ENCODE measurements around the gene ZSCAN1.

ZSCAN1 gene

DNA sequence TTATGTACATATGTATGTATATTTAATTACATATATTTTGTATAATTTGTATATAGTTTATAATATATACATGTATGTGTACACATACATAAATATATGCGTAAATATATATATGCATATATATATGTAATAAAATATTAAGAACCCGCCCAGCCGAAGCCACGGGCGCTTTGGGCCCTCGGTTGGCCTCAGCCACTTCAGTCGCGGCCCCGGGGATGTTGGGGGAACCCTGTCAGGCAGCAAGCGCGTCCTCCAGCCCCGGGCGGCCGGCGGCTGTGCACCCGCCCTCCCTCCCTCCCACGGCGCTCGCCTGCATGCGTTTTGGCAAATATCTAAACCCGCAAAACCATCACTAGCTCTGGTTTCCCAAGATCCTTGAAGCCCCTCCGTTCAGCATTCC, 23.3 kb upstream of the ZSCAN1 start:
- Histone ChIP-seq H3K27ac (ENCODE audit: low read length) (no peak overlapping the region), H3K36me3 (ENCODE audit: insufficient read depth, low read depth, low read length) (peaks cover 21% of the 10 kb centered on the region), H3K9ac (ENCODE audit: low read depth, low read length) (no peak overlapping the region), H3K4me1 (ENCODE audit: insufficient read depth, low read length) (no peaks in the 10 kb centered on the region), H3K4me3 (ENCODE audit: low read length) (no peak overlapping the region), H3K27me3 (ENCODE audit: insufficient read depth, low read length) (no peaks in the 10 kb centered on the region), H3K9me3 (ENCODE audit: insufficient read depth, low read depth, low read length) (peaks cover 78% of the 10 kb centered on the region)

DNA sequence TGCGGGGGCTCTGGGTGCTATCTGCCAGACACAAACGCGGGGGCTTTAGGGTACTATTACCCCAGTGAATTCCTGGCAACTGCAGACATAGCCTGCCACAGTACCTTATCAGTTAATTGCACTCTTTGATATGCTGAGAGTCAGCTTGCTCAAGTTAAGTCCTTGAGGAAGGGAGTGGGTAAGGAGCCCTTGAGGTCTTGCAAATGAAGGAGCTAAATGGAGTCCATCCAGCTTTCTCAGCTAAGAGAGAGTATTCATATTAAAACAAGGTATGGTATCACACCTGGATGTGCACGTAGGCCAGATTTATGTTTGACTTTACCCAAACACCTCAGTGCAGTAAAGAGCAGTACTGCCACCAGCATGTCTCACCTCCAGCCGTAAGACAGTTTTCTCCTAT, 19.7 kb upstream of the ZSCAN1 start:
- no peak overlapping the region for H3K27ac ChIP-seq (ENCODE audit: low read length)
- H3K4me1 ChIP-seq (ENCODE audit: insufficient read depth, low read length), result no peaks in the 10 kb centered on the region
- H3K4me3 ChIP-seq (ENCODE audit: low read length), result no peak overlapping the region
- no peak overlapping the region for H3K9ac ChIP-seq (ENCODE audit: low read depth, low read length)
- no peaks in the 10 kb centered on the region for H3K27me3 ChIP-seq (ENCODE audit: insufficient read depth, low read length)
- H3K9me3 ChIP-seq (ENCODE audit: insufficient read depth, low read depth, low read length), result peaks cover 74% of the 10 kb centered on the region
- no peaks in the 10 kb centered on the region for H3K36me3 ChIP-seq (ENCODE audit: insufficient read depth, low read depth, low read length)

DNA sequence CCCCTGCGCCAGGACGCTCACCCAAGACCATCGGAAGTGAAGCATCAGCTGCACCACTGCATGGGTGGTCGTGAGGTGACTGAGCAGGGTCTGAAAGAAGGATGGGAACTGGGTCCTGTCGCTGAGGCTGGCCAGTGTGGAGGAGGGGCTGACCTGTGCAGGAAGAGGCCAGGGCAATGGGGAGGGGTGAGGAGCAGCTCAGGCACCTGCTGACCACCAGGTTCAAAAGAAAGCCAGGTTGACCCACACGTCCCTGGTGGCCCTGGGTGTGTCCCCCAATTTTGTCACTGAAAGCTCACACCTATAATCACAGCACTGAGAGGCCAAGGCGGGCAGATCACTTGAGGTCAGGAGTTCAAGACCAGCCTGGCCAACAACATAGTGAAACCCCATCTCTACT, 13.7 kb upstream of the ZSCAN1 start:
- no peak overlapping the region for H3K4me3 ChIP-seq (ENCODE audit: low read length)
- H3K4me1 ChIP-seq (ENCODE audit: insufficient read depth, low read length), result no peaks in the 10 kb centered on the region
- H3K27me3 ChIP-seq (ENCODE audit: insufficient read depth, low read length), result no peaks in the 10 kb centered on the region
- no peak overlapping the region for H3K27ac ChIP-seq (ENCODE audit: low read length)
- H3K9me3 ChIP-seq (ENCODE audit: insufficient read depth, low read depth, low read length), result peaks cover 81% of the 10 kb centered on the region
- no peaks in the 10 kb centered on the region for H3K36me3 ChIP-seq (ENCODE audit: insufficient read depth, low read depth, low read length)
- H3K9ac ChIP-seq (ENCODE audit: low read depth, low read length), result no peak overlapping the region

DNA sequence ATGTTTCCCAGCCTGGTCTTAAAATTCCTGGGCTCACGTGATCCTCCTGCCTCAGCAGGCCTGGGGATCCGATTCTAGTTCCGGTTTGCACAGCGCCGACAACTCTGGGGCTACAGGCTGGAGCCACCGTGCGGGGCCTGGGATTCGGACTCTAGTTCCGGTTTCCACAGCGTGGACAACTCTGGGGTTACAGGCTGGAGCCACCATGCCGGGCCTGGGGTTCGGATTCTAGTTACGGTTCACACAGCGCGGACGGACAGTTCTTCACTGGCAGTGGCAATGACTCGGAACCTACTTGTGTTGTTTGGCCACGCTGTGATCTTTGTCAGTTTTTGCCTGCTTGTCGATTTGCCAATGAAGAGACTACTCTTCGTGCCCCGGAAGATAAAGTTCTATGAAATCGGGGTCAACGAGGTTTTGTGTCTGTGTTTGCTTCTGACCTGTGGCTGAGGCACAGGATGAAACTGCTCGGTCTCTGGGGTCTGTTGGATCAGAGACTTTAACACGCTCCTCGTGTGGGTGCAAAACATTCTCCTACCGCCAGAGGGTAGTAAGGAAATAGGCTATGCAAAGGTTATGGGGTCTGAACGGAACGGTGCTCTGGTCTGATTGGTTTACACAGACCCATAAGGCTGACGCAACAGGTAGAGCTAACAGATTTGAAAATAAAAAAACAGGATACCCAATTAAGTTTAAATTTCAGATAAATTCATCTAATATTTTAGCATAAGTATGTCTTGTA, 12.1 kb upstream of the ZSCAN1 start:
- Histone ChIP-seq H3K36me3 (ENCODE audit: insufficient read depth, low read depth, low read length) (no peaks in the 10 kb centered on the region), H3K27me3 (ENCODE audit: insufficient read depth, low read length) (no peaks in the 10 kb centered on the region), H3K9ac (ENCODE audit: low read depth, low read length) (no peak overlapping the region), H3K9me3 (ENCODE audit: insufficient read depth, low read depth, low read length) (peaks cover 89% of the 10 kb centered on the region), H3K4me3 (ENCODE audit: low read length) (no peak overlapping the region), H3K4me1 (ENCODE audit: insufficient read depth, low read length) (no peaks in the 10 kb centered on the region), H3K27ac (ENCODE audit: low read length) (no peak overlapping the region)

DNA sequence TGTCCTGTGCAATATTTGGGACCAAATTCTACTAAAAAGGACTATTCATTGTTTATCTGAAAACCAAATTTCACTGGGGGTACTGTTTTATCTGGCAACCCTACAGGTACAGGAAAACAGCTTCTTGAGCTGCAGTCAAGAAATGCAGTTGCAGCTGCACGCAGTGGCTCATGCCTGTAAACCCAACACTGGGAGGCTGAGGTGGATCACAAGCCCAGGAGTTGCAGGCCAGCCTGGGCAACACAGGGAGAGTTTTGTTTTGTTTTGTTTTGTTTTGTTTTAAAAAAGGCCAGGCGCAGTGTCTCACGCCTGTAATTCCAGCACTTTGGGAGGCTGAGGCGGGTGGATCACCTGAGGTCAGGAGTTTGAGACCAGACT, 11.6 kb upstream of the ZSCAN1 start:
- no peak overlapping the region for H3K9ac ChIP-seq (ENCODE audit: low read depth, low read length)
- H3K27me3 ChIP-seq (ENCODE audit: insufficient read depth, low read length), result no peaks in the 10 kb centered on the region
- no peaks in the 10 kb centered on the region for H3K4me1 ChIP-seq (ENCODE audit: insufficient read depth, low read length)
- no peaks in the 10 kb centered on the region for H3K36me3 ChIP-seq (ENCODE audit: insufficient read depth, low read depth, low read length)
- no peak overlapping the region for H3K4me3 ChIP-seq (ENCODE audit: low read length)
- peaks cover 87% of the 10 kb centered on the region for H3K9me3 ChIP-seq (ENCODE audit: insufficient read depth, low read depth, low read length)
- no peak overlapping the region for H3K27ac ChIP-seq (ENCODE audit: low read length)

DNA sequence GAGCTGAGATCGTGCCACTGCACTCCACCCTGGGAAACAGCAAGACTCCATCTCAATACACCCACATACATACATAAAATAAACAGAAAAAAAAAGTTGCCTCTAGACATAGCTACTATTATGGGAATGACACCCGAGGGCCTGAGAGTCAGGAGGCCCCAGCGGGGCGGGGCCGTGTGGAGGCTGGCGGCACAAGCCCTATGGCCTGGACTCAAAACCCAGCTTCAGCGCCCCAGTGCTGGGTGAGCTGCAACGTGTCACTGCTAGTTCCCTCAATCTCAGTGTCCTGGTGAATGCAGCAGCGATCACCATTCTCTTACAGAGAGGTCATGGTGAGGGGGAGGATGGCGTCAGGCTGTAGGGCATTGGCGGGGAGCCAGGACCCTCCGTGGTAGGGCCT, 9.2 kb upstream of the ZSCAN1 start:
- Histone ChIP-seq H3K36me3 (ENCODE audit: insufficient read depth, low read depth, low read length) (no peaks in the 10 kb centered on the region), H3K9ac (ENCODE audit: low read depth, low read length) (no peak overlapping the region), H3K4me1 (ENCODE audit: insufficient read depth, low read length) (no peaks in the 10 kb centered on the region), H3K9me3 (ENCODE audit: insufficient read depth, low read depth, low read length) (peaks cover 87% of the 10 kb centered on the region), H3K27me3 (ENCODE audit: insufficient read depth, low read length) (no peaks in the 10 kb centered on the region), H3K27ac (ENCODE audit: low read length) (no peak overlapping the region), H3K4me3 (ENCODE audit: low read length) (no peak overlapping the region)

DNA sequence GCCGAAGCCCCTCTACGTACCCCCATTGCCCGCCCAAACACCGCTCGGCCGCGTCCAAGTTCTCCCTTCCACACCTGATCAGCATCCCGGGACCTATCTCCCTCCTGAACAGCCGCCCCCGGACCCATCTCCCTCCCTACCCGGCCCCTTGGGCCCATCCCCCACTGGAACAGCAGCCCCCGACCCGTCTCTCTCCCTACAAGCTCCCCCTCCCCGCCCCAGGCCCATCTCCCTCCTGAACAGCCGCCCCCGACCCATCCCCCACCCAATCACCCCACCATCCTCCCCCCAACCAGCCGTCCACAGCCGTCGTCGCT, 610 bp downstream of the ZSCAN1 start:
- Histone ChIP-seq H3K36me3 (ENCODE audit: insufficient read depth, low read depth, low read length) (no peaks in the 10 kb centered on the region), H3K9ac (ENCODE audit: low read depth, low read length) (no peak overlapping the region), H3K4me1 (ENCODE audit: insufficient read depth, low read length) (no peaks in the 10 kb centered on the region), H3K27ac (ENCODE audit: low read length) (no peak overlapping the region), H3K27me3 (ENCODE audit: insufficient read depth, low read length) (no peaks in the 10 kb centered on the region), H3K4me3 (ENCODE audit: low read length) (no peak overlapping the region), H3K9me3 (ENCODE audit: insufficient read depth, low read depth, low read length) (peaks cover 66% of the 10 kb centered on the region)

DNA sequence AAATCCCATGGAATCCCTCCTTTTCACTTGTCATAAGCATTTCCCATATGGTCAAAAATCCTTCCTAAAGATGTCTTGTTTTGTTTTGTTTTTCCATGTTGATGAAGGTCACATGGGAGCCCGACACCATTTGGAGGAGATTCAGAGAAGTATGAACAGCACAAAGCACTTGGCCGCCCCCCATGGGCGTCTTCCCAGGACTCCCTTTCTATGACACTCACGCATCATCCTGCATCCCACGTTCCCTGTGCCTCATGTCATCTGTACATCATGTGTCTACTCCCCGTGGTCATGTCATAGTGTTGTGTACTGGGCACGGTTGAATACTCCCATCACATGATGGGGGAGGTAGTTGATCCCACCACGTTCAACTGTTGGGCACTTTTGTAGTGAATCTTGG, 2.0 kb downstream of the ZSCAN1 start:
- peaks cover 70% of the 10 kb centered on the region for H3K9me3 ChIP-seq (ENCODE audit: insufficient read depth, low read depth, low read length)
- H3K4me1 ChIP-seq (ENCODE audit: insufficient read depth, low read length), result no peaks in the 10 kb centered on the region

DNA sequence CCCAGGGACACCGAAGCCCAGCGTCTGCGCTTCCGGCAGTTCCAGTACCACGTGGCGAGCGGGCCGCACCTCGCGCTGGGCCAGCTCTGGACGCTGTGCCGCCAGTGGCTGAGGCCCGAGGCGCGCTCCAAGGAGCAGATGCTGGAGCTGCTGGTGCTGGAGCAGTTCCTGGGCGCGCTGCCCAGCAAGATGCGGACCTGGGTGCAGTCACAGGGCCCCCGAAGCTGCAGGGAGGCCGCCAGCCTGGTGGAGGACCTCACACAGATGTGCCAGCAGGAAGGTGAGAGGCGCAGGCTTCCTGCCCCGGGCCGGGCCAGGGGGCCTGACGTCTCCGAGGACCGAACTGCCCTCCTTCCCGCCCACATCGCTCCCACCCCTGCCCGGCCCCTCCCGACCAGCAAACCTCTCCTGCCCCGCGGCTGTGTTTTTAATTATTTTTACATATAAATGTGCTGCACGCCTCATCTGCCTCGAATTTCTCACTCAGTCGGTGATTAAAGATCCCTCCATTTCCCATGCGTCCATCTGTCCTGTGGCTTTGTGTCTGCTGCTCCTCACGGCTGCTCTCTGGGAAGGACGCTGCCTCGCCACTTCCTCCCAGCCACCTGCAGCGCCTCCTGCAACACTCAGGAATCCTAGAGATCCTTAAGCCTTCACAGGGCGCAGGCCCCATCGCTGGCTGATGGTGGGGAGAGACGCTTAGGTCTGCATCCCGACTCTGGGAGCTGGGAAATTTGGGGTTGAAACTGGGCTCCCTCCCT, 4.3 kb downstream of the ZSCAN1 start:
- H3K27me3 ChIP-seq (ENCODE audit: insufficient read depth, low read length), result no peaks in the 10 kb centered on the region
- no peak overlapping the region for H3K9ac ChIP-seq (ENCODE audit: low read depth, low read length)
- no peak overlapping the region for H3K4me3 ChIP-seq (ENCODE audit: low read length)
- H3K9me3 ChIP-seq (ENCODE audit: insufficient read depth, low read depth, low read length), result peaks cover 67% of the 10 kb centered on the region
- no peaks in the 10 kb centered on the region for H3K4me1 ChIP-seq (ENCODE audit: insufficient read depth, low read length)
- no peak overlapping the region for H3K27ac ChIP-seq (ENCODE audit: low read length)
- H3K36me3 ChIP-seq (ENCODE audit: insufficient read depth, low read depth, low read length), result no peaks in the 10 kb centered on the region

More for the DNA sequence above, 2.0 kb downstream of the ZSCAN1 start:
- H3K36me3 ChIP-seq (ENCODE audit: insufficient read depth, low read depth, low read length), result no peaks in the 10 kb centered on the region
- no peak overlapping the region for H3K27ac ChIP-seq (ENCODE audit: low read length)
- H3K4me3 ChIP-seq (ENCODE audit: low read length), result no peak overlapping the region
- no peak overlapping the region for H3K9ac ChIP-seq (ENCODE audit: low read depth, low read length)
- no peaks in the 10 kb centered on the region for H3K27me3 ChIP-seq (ENCODE audit: insufficient read depth, low read length)

DNA sequence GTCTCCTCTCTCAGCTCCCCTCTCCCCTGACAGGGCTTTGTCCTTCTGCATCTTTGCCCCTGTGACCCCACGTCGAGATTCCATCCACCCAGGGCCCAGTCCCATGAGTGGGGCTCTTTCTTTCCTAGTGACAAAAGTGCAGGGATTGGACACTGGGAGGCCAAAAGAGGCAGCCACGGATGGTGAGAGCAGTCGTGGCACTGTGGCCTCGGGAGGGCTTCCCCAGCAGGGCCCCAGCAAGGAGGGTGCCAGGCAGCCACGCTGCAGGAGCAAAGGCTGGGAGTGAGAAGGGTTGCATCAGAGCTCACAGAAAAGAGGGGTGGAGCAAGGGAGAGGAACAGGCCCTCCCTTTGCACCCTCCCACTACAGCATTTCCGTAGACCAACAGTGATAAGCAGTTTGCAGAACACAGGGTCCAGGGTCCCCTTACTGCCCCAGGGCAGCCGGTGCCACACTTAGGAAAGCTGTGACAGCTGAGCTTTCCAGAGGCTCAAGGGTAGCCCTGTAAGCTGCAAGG, 4.9 kb downstream of the ZSCAN1 start:
- Histone ChIP-seq H3K36me3 (ENCODE audit: insufficient read depth, low read depth, low read length) (no peaks in the 10 kb centered on the region), H3K9ac (ENCODE audit: low read depth, low read length) (no peak overlapping the region), H3K27ac (ENCODE audit: low read length) (no peak overlapping the region), H3K9me3 (ENCODE audit: insufficient read depth, low read depth, low read length) (peaks cover 71% of the 10 kb centered on the region), H3K4me3 (ENCODE audit: low read length) (no peak overlapping the region), H3K27me3 (ENCODE audit: insufficient read depth, low read length) (no peaks in the 10 kb centered on the region), H3K4me1 (ENCODE audit: insufficient read depth, low read length) (no peaks in the 10 kb centered on the region)

DNA sequence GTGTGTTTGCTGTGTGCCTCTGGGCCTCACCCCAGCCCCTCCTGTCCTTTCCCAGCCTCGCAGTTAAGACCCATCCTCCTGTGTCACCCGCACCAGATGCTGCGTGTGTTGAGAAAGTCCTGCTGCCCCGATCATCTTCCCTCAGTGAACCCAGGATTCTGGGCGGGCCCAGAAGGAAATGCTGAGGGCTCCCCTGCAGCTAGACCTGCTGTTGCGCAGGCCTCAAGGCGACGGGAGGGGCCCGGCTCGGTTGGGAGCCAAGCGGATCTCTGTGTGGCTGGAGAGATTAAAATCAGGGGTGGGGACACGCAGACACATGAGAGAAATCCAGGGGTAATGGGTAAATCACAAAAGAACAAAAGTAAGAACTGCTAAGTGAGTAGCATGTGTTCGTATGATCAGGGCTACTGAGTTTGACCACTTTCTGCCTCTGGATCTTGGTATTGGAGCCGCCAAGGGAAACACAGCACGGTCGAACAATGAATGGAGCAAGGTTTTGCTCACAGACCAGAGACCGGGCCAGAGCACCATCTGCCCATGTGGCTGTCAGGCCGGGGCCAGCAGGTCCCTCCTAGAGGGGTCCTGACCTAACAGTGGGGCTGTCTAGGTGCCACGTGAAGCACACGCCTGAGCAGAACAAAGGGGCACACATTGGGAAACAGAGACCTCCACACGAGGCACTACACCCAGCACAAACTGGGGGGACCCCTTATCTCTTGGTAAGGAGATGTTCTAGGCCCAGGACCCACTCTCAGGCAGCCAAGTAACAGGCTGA, 7.1 kb downstream of the ZSCAN1 start:
- Histone ChIP-seq H3K36me3 (ENCODE audit: insufficient read depth, low read depth, low read length) (no peaks in the 10 kb centered on the region), H3K9me3 (ENCODE audit: insufficient read depth, low read depth, low read length) (peaks cover 71% of the 10 kb centered on the region), H3K4me3 (ENCODE audit: low read length) (no peak overlapping the region), H3K27ac (ENCODE audit: low read length) (no peak overlapping the region), H3K4me1 (ENCODE audit: insufficient read depth, low read length) (no peaks in the 10 kb centered on the region), H3K27me3 (ENCODE audit: insufficient read depth, low read length) (no peaks in the 10 kb centered on the region), H3K9ac (ENCODE audit: low read depth, low read length) (no peak overlapping the region)

Data from iPS-20b (cell line).